ENCODE results near the gene PAPOLG. TPM values are rescaled to one million over a fixed set of nuclear protein-coding genes. Genes with fewer than 3 reads are reported as not detected.

Gene PAPOLG
- 7.2 and 22.7 TPM in 2 replicates for total RNA-seq

GRCh38 chr2:60756097-60757087 lies at the start of gene PAPOLG:
PAPOLG (plus strand) TSS chr2:60756268; CDS start chr2:60756479, 211 bp downstream.

Other genes starting within 250 kb of the PAPOLG start
- gene BCL11A, start 202.6 kb upstream of the PAPOLG start, total RNA-seq: under 0.01 and 0.18 TPM in 2 replicates
- gene REL, start 125.3 kb downstream of the PAPOLG start, total RNA-seq: 0.86 and 2.3 TPM in 2 replicates